Adrenal gland (tissue), 5 donors: ENCODE data around the gene ATP5F1C.

Experiments used
- POLR2A ChIP-seq, 2 donors: fragments of 450-650 bp; IDR thresholded peaks; one replicate each; pipeline ENCODE4 v1.6.1; 2017; ENCODE audit warnings: antibody characterized with exemption in 2 of 2, mild to moderate bottlenecking in 2 of 2, moderate library complexity in 1 of 2
- TF ChIP-seq, protein P1 (sequence below), 6 experiments: fragments of 450-650 bp in 4 of 6; fragments of 200-600 bp in 2 of 6; sonication (generic) in 1 of 6; IDR thresholded peaks; 1 replicate in 5 of 6; 2 replicates in 1 of 6; pipeline versions ENCODE4 v1.5.1 to v1.8.0; 2016 to 2021; ENCODE audit warnings: antibody characterized with exemption in 6 of 6, mild to moderate bottlenecking in 2 of 6, moderate library complexity in 1 of 6
- donor health status: DM: no; HTN: no; CAD: no.

DNA sequence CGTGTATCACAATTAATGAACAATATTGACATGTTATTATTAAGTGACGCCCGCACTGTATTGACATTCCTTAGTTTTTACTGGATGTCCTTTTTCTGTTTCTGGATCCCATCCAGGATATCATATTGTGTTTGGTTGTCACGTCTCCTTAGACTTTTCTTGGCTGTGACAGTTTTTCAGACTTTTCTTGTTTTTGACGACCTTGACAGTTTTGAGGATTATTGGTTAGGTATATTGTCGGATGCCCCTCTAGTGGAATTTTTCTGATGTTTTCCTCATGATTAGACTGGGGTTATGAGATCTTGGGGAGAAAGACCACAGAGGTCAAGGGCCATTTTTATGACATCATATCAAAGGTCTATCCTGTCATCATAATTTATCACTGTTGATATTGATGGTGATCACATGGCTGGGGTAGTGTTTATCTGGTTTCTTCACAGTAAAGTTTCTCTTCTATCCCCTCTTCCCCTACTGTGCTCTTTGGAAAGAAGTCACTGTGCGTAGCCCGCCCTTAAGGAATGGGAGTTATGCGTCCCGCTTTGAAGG lies 41.4 kb downstream of the ATP5F1C start:
- no peak for TF ChIP-seq POLR2A (IDR thresholded peaks at IDR 0.05)
- TF ChIP-seq, protein P1, sequence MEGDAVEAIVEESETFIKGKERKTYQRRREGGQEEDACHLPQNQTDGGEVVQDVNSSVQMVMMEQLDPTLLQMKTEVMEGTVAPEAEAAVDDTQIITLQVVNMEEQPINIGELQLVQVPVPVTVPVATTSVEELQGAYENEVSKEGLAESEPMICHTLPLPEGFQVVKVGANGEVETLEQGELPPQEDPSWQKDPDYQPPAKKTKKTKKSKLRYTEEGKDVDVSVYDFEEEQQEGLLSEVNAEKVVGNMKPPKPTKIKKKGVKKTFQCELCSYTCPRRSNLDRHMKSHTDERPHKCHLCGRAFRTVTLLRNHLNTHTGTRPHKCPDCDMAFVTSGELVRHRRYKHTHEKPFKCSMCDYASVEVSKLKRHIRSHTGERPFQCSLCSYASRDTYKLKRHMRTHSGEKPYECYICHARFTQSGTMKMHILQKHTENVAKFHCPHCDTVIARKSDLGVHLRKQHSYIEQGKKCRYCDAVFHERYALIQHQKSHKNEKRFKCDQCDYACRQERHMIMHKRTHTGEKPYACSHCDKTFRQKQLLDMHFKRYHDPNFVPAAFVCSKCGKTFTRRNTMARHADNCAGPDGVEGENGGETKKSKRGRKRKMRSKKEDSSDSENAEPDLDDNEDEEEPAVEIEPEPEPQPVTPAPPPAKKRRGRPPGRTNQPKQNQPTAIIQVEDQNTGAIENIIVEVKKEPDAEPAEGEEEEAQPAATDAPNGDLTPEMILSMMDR (IDR thresholded peaks at IDR 0.05), result no peak
